Peyer's patch (tissue), 4 donors: ENCODE results near the gene ARRDC4. TPM values are rescaled to one million over a fixed set of nuclear protein-coding genes. Genes with fewer than 3 reads are reported as not detected.
A peak's percentile ranks its signal among the peaks of the same experiment; 100 is the strongest.

Experiments used
- DNase-seq, 3 donors: peaks; one replicate each; pipeline ENCODE4 v3.0.0-alpha.2; 2017 to 2019
- H3K27ac ChIP-seq, 4 donors: fragments of 200-600 bp; sonication (generic); one replicate each; pipeline ENCODE4 v1.5.1; 2016 to 2019
- H3K27me3 ChIP-seq, 2 donors: fragments of 200-600 bp; sonication (generic); one replicate each; pipeline ENCODE4 v1.5.1; 2019
- H3K36me3 ChIP-seq, 3 donors: fragments of 200-600 bp; sonication (generic); one replicate each; pipeline ENCODE4 v1.5.1; 2016 to 2019
- H3K4me1 ChIP-seq, 4 donors: fragments of 200-600 bp; sonication (generic); one replicate each; pipeline ENCODE4 v1.5.1; 2016 to 2019
- H3K4me3 ChIP-seq, 4 donors: fragments of 200-600 bp; sonication (generic); 1 replicate in 3 of 4; 2 replicates in 1 of 4; pipeline ENCODE4 v1.5.1; 2016 to 2019; ENCODE audit warnings: mild to moderate bottlenecking in 1 of 4
- H3K9me3 ChIP-seq, 4 donors: fragments of 200-600 bp; sonication (generic); one replicate each; pipeline ENCODE4 v1.5.1; 2016 to 2019; ENCODE audit warnings: mild to moderate bottlenecking in 1 of 4
- CTCF ChIP-seq, 6 experiments: fragments of 450-650 bp in 4 of 6; fragments of 200-600 bp in 2 of 6; sonication (generic) in 1 of 6; IDR thresholded peaks; one replicate each; pipeline ENCODE4 v1.5.1; 2017 to 2019; ENCODE audit warnings: antibody characterized with exemption in 6 of 6, mild to moderate bottlenecking in 3 of 6, moderate library complexity in 1 of 6
- POLR2A ChIP-seq, 2 donors: fragments of 450-650 bp; IDR thresholded peaks; one replicate each; pipeline ENCODE4 v1.5.1; 2017; ENCODE audit warnings: antibody characterized with exemption in 2 of 2, mild to moderate bottlenecking in 2 of 2, moderate library complexity in 2 of 2
- total RNA-seq, 4 donors: library from RNA; depleted of rRNA; stranded (reverse); fragments of >200 nt; gene quantifications; one replicate each; pipeline ENCODE4 v1.1.0, GENCODE V29; 2016

ARRDC4 gene
- total RNA-seq, 4 donors from 2014 or later: 28.2 to 110 (median 76.9) TPM

GRCh38 chr15:98003996-98004395 is 43.5 kb downstream of the ARRDC4 start:
- TF ChIP-seq CTCF (IDR thresholded peaks at IDR 0.05) (no peak), POLR2A (IDR thresholded peaks at IDR 0.05) (no peak)

GRCh38 chr15:98005659-98006058 is 45.2 kb downstream of the ARRDC4 start:
- no peak for DNase-seq
- no peak overlapping the region for H3K27ac ChIP-seq
- no peak overlapping the region for H3K4me3 ChIP-seq
- TF ChIP-seq POLR2A (IDR thresholded peaks at IDR 0.05): no peak
- TF ChIP-seq CTCF (IDR thresholded peaks at IDR 0.05): no peak
- H3K27me3 ChIP-seq: no peaks in the 10 kb centered on the region
- H3K9me3 ChIP-seq: no peaks in the 10 kb centered on the region
- H3K4me1 ChIP-seq: no peaks in the 10 kb centered on the region
- H3K36me3 ChIP-seq: no peaks in the 10 kb centered on the region

More at GRCh38 chr15:98003996-98004395, 43.5 kb downstream of the ARRDC4 start:
- H3K27ac ChIP-seq: peak overlapping the region in 1 of 4 donors; percentile 9
- H3K27me3 ChIP-seq: no peaks in the 10 kb centered on the region
- no peak overlapping the region for H3K4me3 ChIP-seq
- H3K4me1 ChIP-seq: peaks cover 0 to 11% (median 0%) of the 10 kb centered on the region in 4 donors
- no peaks in the 10 kb centered on the region for H3K9me3 ChIP-seq
- H3K36me3 ChIP-seq: no peaks in the 10 kb centered on the region
- no peak for DNase-seq

GRCh38 chr15:98009169-98009568 is 48.7 kb downstream of the ARRDC4 start:
- Histone ChIP-seq H3K27ac (no peak overlapping the region), H3K9me3 (no peaks in the 10 kb centered on the region), H3K27me3 (no peaks in the 10 kb centered on the region), H3K4me3 (no peak overlapping the region), H3K4me1 (no peaks in the 10 kb centered on the region), H3K36me3 (no peaks in the 10 kb centered on the region)
- no peak for DNase-seq
- TF ChIP-seq CTCF (IDR thresholded peaks at IDR 0.05) (no peak), POLR2A (IDR thresholded peaks at IDR 0.05) (no peak)

GRCh38 chr15:98009971-98010370 is 49.5 kb downstream of the ARRDC4 start:
- no peak for TF ChIP-seq CTCF (IDR thresholded peaks at IDR 0.05)
- TF ChIP-seq POLR2A (IDR thresholded peaks at IDR 0.05): no peak
- Histone ChIP-seq H3K4me1 (no peaks in the 10 kb centered on the region), H3K36me3 (no peaks in the 10 kb centered on the region), H3K27ac (no peak overlapping the region), H3K4me3 (no peak overlapping the region), H3K27me3 (no peaks in the 10 kb centered on the region), H3K9me3 (no peaks in the 10 kb centered on the region)
- DNase-seq: no peak

- Histone ChIP-seq H3K9me3 (no peaks in the 10 kb centered on the region), H3K27ac (peak overlapping the region in 1 of 4 donors; percentile 16), H3K4me1 (no peaks in the 10 kb centered on the region), H3K27me3 (no peaks in the 10 kb centered on the region), H3K4me3 (peak overlapping the region in 1 of 4 donors; percentile 12), H3K36me3 (no peaks in the 10 kb centered on the region)
- DNase-seq: no peak
- TF ChIP-seq CTCF (IDR thresholded peaks at IDR 0.05): no peak
- no peak for TF ChIP-seq POLR2A (IDR thresholded peaks at IDR 0.05)
Observed at GRCh38 chr15:98012354-98012753, 51.9 kb downstream of the ARRDC4 start.

GRCh38 chr15:98013631-98014030 is 53.1 kb downstream of the ARRDC4 start:
- H3K27me3 ChIP-seq: no peaks in the 10 kb centered on the region
- no peak overlapping the region for H3K4me3 ChIP-seq
- H3K4me1 ChIP-seq: no peaks in the 10 kb centered on the region
- H3K27ac ChIP-seq: no peak overlapping the region
- DNase-seq: no peak
- no peaks in the 10 kb centered on the region for H3K9me3 ChIP-seq
- H3K36me3 ChIP-seq: no peaks in the 10 kb centered on the region
- no peak for TF ChIP-seq POLR2A (IDR thresholded peaks at IDR 0.05)
- TF ChIP-seq CTCF (IDR thresholded peaks at IDR 0.05): no peak
